ENCODE results near the gene CARD18. TPM values are rescaled to one million over a fixed set of nuclear protein-coding genes. Genes with fewer than 3 reads are reported as not detected.

The CARD18 gene
- total RNA-seq, 1 experiment from 2014 or later = not detected

- no peak for TF ChIP-seq CTCF (conservative IDR thresholded peaks at IDR 0.05; ENCODE audit: low read depth, low read length)
- no peak for TF ChIP-seq EZH2 (IDR thresholded peaks at IDR 0.05; ENCODE audit: low read length, unreplicated experiment)
- no peak for TF ChIP-seq EZH2phosphoT487 (IDR thresholded peaks at IDR 0.05; ENCODE audit: borderline replicate concordance, low read length)
- ChIA-PET POLR2A (ENCODE audit: unreplicated experiment) (no interaction called here), CTCF (no interaction called here)
- H3K9me3 ChIP-seq (ENCODE audit: low read length) = 0 out of 2 replicates have a peak, but pooled peaks cover 3% of the 10 kb centered on the region
- no peaks in the 10 kb centered on the region for H3K79me2 ChIP-seq (ENCODE audit: low read length)
- H3K9ac ChIP-seq (ENCODE audit: low read length) = no peak overlapping the region
- no peak overlapping the region for H3K4me2 ChIP-seq (ENCODE audit: low read length)
- DNase-seq (no peak), ATAC-seq (no peak)
- H2AFZ ChIP-seq (ENCODE audit: low read length) = no peak overlapping the region
- intact Hi-C loops (cut with micrococcal nuclease) = no loop called here
- no peaks in the 10 kb centered on the region for H3K9me2 ChIP-seq (replicated peaks; ENCODE audit: low read length)
- H3K4me3 ChIP-seq (ENCODE audit: low read length) = no peak overlapping the region
- no peaks in the 10 kb centered on the region for H3K36me3 ChIP-seq (ENCODE audit: low read depth, low read length)
- no peaks in the 10 kb centered on the region for H4K20me1 ChIP-seq (ENCODE audit: low read length)
- no peak overlapping the region for H3K27ac ChIP-seq (ENCODE audit: low read length)
- H3K4me1 ChIP-seq (ENCODE audit: insufficient read depth, low read length) = peaks cover under 1% of the 10 kb centered on the region; the same call in 1 of the 2 replicates
- H3K27me3 ChIP-seq (ENCODE audit: low read length) = no peaks in the 10 kb centered on the region
- BruUV-seq (replicated peaks) = no TSS peak
- H3F3A ChIP-seq (ENCODE audit: low read length, unreplicated experiment) = no peaks in the 10 kb centered on the region
These were observed 14.8 kb downstream of the CARD18 start for GRCh38 chr11:105124756-105125155.

- Histone ChIP-seq H3K79me2 (ENCODE audit: low read length) (no peaks in the 10 kb centered on the region), H3K27me3 (ENCODE audit: low read length) (no peaks in the 10 kb centered on the region), H3K4me3 (ENCODE audit: low read length) (no peak overlapping the region), H3K27ac (ENCODE audit: low read length) (no peak overlapping the region), H3K36me3 (ENCODE audit: low read depth, low read length) (no peaks in the 10 kb centered on the region), H3F3A (ENCODE audit: low read length, unreplicated experiment) (no peaks in the 10 kb centered on the region), H3K4me1 (ENCODE audit: insufficient read depth, low read length) (peaks cover 42% of the 10 kb centered on the region), H3K9me3 (ENCODE audit: low read length) (no peaks in the 10 kb centered on the region), H4K20me1 (ENCODE audit: low read length) (no peaks in the 10 kb centered on the region), H3K4me2 (ENCODE audit: low read length) (no peak overlapping the region), H2AFZ (ENCODE audit: low read length) (no peak overlapping the region), H3K9me2 (replicated peaks; ENCODE audit: low read length) (no peaks in the 10 kb centered on the region), H3K9ac (ENCODE audit: low read length) (no peak overlapping the region)
- no TSS peak for BruUV-seq (replicated peaks)
- TF ChIP-seq CTCF (conservative IDR thresholded peaks at IDR 0.05; ENCODE audit: low read depth, low read length) (no peak), EZH2 (IDR thresholded peaks at IDR 0.05; ENCODE audit: low read length, unreplicated experiment) (no peak), EZH2phosphoT487 (IDR thresholded peaks at IDR 0.05; ENCODE audit: borderline replicate concordance, low read length) (no peak)
- ATAC-seq (no peak), DNase-seq (no peak)
- intact Hi-C loops (cut with micrococcal nuclease) = no loop called here
- CTCF ChIA-PET = no interaction called here
- POLR2A ChIA-PET (ENCODE audit: unreplicated experiment) = no interaction called here
These were observed 28.2 kb downstream of the CARD18 start for GRCh38 chr11:105111145-105111944.

GRCh38 chr11:105110688-105111030 is 28.9 kb downstream of the CARD18 start:
- Histone ChIP-seq H3K9ac (ENCODE audit: low read length) (no peak overlapping the region), H3K36me3 (ENCODE audit: low read depth, low read length) (no peaks in the 10 kb centered on the region), H3K79me2 (ENCODE audit: low read length) (no peaks in the 10 kb centered on the region), H3K9me2 (replicated peaks; ENCODE audit: low read length) (no peaks in the 10 kb centered on the region), H3K9me3 (ENCODE audit: low read length) (no peaks in the 10 kb centered on the region), H3K27me3 (ENCODE audit: low read length) (no peaks in the 10 kb centered on the region), H3K27ac (ENCODE audit: low read length) (no peak overlapping the region), H3K4me3 (ENCODE audit: low read length) (no peak overlapping the region), H3F3A (ENCODE audit: low read length, unreplicated experiment) (no peaks in the 10 kb centered on the region), H3K4me1 (ENCODE audit: insufficient read depth, low read length) (peaks cover 42% of the 10 kb centered on the region), H4K20me1 (ENCODE audit: low read length) (no peaks in the 10 kb centered on the region), H3K4me2 (ENCODE audit: low read length) (peak overlapping the region; percentile 61), H2AFZ (ENCODE audit: low read length) (peak overlapping the region; percentile 49; the same call in 1 of the 2 replicates)
- TF ChIP-seq EZH2phosphoT487 (IDR thresholded peaks at IDR 0.05; ENCODE audit: borderline replicate concordance, low read length) (no peak), CTCF (conservative IDR thresholded peaks at IDR 0.05; ENCODE audit: low read depth, low read length) (no peak), EZH2 (IDR thresholded peaks at IDR 0.05; ENCODE audit: low read length, unreplicated experiment) (no peak)
- CTCF ChIA-PET = no interaction called here
- ATAC-seq (no peak), DNase-seq (no peak)
- POLR2A ChIA-PET (ENCODE audit: unreplicated experiment) = no interaction called here
- BruUV-seq (replicated peaks) = no TSS peak
- intact Hi-C loops (cut with micrococcal nuclease) = no loop called here

All from PC-3 (cell line).